ENCODE measurements around the gene CLIP2. TPM values are rescaled to one million over a fixed set of nuclear protein-coding genes. Genes with fewer than 3 reads are reported as not detected.
"Not testable (repeated sequence)": the region's sequence is repeated elsewhere in the genome, so short reads cannot be mapped to it uniquely, and the experiment has no call there.

CLIP2 gene
- total RNA-seq, 1 donor from 2014 or later: 7.4 TPM

DNA sequence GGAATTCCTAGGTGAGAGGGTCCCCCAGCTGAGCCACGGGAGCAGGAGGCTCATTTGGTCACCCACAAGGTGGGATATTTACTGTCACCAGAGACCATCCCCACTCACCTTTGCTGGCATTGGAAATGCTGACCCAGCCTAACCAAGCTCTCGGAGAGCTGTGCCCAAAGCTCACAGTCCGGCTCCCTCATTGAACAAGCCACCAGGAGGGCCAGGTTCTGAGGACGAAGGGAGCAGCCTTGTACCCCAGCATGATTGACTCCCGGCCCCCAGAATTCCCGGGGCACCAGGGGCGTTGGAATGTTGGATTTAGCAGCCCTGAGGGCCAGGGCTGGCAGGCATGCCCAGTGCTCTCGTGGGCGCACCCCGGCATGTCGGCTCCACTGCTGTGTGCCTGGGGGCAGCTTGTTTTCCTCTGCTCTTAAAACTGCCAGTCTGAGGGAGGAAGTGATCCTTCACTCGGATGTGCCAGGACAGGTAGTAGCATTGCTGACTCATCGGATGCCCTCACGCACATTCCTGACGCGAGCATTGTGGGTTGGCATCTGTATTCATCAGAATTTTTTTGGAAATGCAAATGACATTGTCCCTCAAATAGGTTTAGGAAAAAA is 23.3 kb downstream of the CLIP2 start:
- H3K27ac ChIP-seq (replicated peaks): no peak overlapping the region
- DNase-seq: no peak
- H3K4me1 ChIP-seq: peaks cover 6% of the 10 kb centered on the region
- H3K4me3 ChIP-seq: no peak overlapping the region
- intact Hi-C loops (cut with micrococcal nuclease): no loop called here
- no peaks in the 10 kb centered on the region for H3K27me3 ChIP-seq (ENCODE audit: low read depth)
- TF ChIP-seq, protein P1, sequence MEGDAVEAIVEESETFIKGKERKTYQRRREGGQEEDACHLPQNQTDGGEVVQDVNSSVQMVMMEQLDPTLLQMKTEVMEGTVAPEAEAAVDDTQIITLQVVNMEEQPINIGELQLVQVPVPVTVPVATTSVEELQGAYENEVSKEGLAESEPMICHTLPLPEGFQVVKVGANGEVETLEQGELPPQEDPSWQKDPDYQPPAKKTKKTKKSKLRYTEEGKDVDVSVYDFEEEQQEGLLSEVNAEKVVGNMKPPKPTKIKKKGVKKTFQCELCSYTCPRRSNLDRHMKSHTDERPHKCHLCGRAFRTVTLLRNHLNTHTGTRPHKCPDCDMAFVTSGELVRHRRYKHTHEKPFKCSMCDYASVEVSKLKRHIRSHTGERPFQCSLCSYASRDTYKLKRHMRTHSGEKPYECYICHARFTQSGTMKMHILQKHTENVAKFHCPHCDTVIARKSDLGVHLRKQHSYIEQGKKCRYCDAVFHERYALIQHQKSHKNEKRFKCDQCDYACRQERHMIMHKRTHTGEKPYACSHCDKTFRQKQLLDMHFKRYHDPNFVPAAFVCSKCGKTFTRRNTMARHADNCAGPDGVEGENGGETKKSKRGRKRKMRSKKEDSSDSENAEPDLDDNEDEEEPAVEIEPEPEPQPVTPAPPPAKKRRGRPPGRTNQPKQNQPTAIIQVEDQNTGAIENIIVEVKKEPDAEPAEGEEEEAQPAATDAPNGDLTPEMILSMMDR (IDR thresholded peaks at IDR 0.05; ENCODE audit: borderline replicate concordance): no peak
- H3K9me3 ChIP-seq (replicated peaks): no peaks in the 10 kb centered on the region
- H3K36me3 ChIP-seq: no peaks in the 10 kb centered on the region

DNA sequence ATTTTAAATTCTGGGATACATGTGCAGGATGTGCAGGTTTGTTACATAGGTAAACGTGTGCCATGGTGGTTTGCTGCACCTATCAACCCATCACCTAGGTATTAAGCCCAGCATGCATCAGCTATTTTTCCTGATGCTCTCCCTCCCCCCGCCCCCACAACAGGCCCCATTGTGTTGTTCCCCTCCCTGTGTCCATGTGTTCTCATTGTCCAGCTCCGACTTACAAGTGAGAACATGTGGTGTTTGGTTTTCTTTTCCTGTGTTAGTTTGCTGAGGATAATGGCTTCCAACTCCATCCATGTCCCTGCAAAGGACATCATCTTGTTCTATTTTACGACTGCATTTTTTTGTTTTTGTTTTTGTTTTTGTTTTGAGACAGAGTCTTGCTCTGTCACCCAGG is 26.7 kb downstream of the CLIP2 start:
- H3K9me3 ChIP-seq (replicated peaks); H3K27me3 ChIP-seq (ENCODE audit: low read depth); H3K4me3 ChIP-seq; H3K27ac ChIP-seq (replicated peaks); intact Hi-C loops (cut with micrococcal nuclease); DNase-seq; H3K36me3 ChIP-seq; H3K4me1 ChIP-seq: not testable (repeated sequence)

DNA sequence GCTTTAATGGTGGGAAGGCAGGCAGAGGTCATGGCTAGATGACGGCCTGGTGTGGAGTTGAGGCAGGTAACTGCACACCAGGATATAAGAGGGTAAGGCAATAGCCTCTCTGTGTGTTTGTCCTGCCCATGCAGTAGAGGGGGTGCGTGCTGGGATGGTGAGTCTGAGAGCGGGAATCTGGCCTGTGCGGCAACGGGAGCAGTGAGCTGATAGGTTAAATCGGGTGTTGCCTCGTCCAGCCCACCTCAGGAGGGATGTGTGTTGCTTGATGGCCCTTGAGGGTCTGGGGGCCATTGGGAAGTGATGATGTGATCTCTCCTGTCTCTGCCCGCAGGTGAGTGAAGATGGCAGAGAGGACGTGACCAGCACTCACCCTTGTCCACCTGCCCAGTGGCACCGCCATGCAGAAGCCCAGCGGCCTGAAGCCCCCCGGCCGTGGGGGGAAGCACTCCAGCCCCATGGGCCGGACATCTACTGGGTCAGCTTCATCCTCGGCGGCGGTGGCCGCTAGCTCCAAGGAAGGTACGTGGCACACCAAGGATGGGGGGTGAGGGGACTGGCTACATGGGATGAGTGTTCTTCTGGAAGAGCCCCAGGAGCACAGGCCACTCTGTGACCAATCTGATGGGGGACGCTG is 28.1 kb downstream of the CLIP2 start:
- TF ChIP-seq, protein P1 (IDR thresholded peaks at IDR 0.05; ENCODE audit: borderline replicate concordance): no peak
- H3K4me3 ChIP-seq: no peak overlapping the region
- no peaks in the 10 kb centered on the region for H3K4me1 ChIP-seq
- peaks cover 12% of the 10 kb centered on the region for H3K36me3 ChIP-seq
- no peaks in the 10 kb centered on the region for H3K27me3 ChIP-seq (ENCODE audit: low read depth)
- H3K27ac ChIP-seq (replicated peaks): no peak overlapping the region
- H3K9me3 ChIP-seq (replicated peaks): no peaks in the 10 kb centered on the region
- DNase-seq: no peak
- intact Hi-C loops (cut with micrococcal nuclease): no loop called here

DNA sequence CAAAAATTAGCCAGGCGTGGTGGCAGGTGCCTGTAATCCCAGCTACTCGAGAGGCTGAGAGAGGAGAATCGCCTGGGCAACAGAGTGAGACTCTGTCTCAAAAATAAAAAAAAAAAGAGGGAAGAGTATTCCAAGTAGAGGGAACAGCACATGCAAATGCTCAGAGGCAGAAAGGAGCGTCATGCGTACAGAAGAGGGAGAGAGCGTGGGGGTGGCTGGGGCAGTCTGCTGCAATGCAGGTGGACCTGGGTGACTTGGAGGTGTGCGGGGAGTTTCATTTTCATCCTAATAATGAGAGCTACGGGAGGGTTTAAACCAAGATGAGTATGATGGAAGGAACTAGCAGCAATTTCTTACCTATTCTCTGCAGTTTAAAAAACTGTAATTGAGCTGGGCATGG is 28.8 kb downstream of the CLIP2 start:
- Histone ChIP-seq H3K27me3 (ENCODE audit: low read depth) (no peaks in the 10 kb centered on the region), H3K4me1 (no peaks in the 10 kb centered on the region), H3K9me3 (replicated peaks) (no peaks in the 10 kb centered on the region), H3K36me3 (peaks cover 18% of the 10 kb centered on the region), H3K27ac (replicated peaks) (no peak overlapping the region), H3K4me3 (no peak overlapping the region)
- DNase-seq: no peak
- TF ChIP-seq, protein P1 (IDR thresholded peaks at IDR 0.05; ENCODE audit: borderline replicate concordance): no peak
- intact Hi-C loops (cut with micrococcal nuclease): no loop called here

DNA sequence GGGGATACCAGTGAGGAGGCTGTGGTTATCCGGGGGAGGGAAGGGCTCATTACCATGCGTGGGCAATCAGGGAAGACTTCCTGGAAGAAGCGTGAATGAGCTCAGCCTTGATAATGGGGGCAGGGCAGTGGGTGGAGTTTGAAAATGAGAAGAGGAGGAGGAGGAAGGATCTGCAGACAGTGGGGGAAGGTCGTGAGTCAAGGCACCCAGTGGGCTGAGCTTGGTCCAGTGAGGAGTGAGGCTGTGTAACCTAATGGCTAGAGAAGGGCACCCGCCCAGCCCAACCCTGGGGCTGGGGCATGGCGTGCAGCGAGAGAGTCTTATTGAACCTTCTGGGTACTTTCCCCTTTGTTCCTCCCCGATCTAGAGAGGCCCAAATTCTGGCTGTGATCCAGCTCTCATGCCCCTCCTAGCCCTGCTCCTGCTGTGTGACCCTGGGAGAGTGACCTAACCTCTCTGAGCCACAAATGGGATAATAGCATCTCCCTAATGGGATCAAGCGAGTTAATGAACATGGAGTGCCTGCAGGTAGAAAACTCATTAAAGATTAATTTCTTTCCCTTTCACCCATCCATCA is 31.5 kb downstream of the CLIP2 start:
- no peaks in the 10 kb centered on the region for H3K27me3 ChIP-seq (ENCODE audit: low read depth)
- DNase-seq: no peak
- intact Hi-C loops (cut with micrococcal nuclease): no loop called here
- TF ChIP-seq, protein P1 (IDR thresholded peaks at IDR 0.05; ENCODE audit: borderline replicate concordance): no peak
- H3K4me1 ChIP-seq: peaks cover 4% of the 10 kb centered on the region
- peaks cover 22% of the 10 kb centered on the region for H3K36me3 ChIP-seq
- no peak overlapping the region for H3K4me3 ChIP-seq
- H3K27ac ChIP-seq (replicated peaks): no peak overlapping the region
- no peaks in the 10 kb centered on the region for H3K9me3 ChIP-seq (replicated peaks)

DNA sequence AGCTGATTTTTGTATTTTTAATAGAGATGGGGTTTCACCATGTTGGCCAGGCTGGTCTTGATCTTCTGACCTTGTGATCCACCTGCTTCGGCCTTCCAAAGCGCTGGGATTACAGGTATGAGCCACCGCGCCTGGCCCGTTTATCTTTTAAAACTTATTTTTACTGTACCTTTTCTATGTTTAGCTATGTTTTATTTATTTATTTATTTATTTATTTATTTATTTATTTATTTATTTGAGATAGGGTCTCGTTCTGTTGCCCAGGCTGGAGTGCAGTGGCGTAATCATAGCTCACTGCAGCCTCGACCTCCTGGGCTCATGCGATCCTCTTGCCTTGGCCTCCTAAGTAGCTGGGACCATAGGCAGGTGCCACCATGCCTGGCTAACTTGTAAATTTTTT is 33.7 kb downstream of the CLIP2 start:
- H3K27me3 ChIP-seq (ENCODE audit: low read depth); intact Hi-C loops (cut with micrococcal nuclease); H3K27ac ChIP-seq (replicated peaks); H3K4me3 ChIP-seq; DNase-seq; H3K9me3 ChIP-seq (replicated peaks); H3K4me1 ChIP-seq: not testable (repeated sequence)
- peaks cover 21% of the 10 kb centered on the region for H3K36me3 ChIP-seq
